ENCODE measurements around the gene IMP3. TPM values are rescaled to one million over a fixed set of nuclear protein-coding genes. Genes with fewer than 3 reads are reported as not detected.
"Not testable (repeated sequence)": the region's sequence is repeated elsewhere in the genome, so short reads cannot be mapped to it uniquely, and the experiment has no call there.

IMP3 gene, protein sequence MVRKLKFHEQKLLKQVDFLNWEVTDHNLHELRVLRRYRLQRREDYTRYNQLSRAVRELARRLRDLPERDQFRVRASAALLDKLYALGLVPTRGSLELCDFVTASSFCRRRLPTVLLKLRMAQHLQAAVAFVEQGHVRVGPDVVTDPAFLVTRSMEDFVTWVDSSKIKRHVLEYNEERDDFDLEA
- total RNA-seq = 100 to 1,000 TPM; 162 to 194 (median 170) TPM

- ATAC-seq (ENCODE audit: low FRiP score) (peak; percentile 97), DNase-seq (ENCODE audit: low spot score) (peak; percentile 70)
- TF ChIP-seq, protein P1, sequence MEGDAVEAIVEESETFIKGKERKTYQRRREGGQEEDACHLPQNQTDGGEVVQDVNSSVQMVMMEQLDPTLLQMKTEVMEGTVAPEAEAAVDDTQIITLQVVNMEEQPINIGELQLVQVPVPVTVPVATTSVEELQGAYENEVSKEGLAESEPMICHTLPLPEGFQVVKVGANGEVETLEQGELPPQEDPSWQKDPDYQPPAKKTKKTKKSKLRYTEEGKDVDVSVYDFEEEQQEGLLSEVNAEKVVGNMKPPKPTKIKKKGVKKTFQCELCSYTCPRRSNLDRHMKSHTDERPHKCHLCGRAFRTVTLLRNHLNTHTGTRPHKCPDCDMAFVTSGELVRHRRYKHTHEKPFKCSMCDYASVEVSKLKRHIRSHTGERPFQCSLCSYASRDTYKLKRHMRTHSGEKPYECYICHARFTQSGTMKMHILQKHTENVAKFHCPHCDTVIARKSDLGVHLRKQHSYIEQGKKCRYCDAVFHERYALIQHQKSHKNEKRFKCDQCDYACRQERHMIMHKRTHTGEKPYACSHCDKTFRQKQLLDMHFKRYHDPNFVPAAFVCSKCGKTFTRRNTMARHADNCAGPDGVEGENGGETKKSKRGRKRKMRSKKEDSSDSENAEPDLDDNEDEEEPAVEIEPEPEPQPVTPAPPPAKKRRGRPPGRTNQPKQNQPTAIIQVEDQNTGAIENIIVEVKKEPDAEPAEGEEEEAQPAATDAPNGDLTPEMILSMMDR (IDR thresholded peaks at IDR 0.05) = no peak
Observed at GRCh38 chr15:75639709-75640482, at the start of gene IMP3. TSS of gene IMP3 (minus strand) at chr15:75640224. CDS start at chr15:75640168, 56 bp downstream.

DNA sequence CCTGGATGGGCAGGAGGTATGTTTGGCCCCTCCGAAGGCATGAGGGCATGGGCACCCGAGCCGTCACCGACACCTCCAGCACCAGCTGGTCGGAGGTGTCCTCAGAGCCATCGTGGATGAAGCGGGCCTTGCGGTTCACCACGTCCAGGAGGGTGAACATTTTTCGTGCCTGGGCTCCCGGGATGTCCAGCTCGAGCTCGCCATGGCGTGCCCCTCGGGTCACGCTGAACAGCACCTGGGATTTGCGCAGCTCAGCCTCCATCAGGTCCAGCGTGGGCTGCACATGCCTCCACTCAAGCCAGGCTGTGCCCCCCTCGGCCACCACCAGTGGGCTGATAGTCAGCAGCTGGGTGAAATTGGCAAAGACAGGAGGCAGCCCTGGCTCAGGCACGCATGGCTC lies 49.4 kb upstream of the IMP3 start:
- not testable (repeated sequence) for ATAC-seq (ENCODE audit: low FRiP score); DNase-seq (ENCODE audit: low spot score)

- no peak for ATAC-seq (ENCODE audit: low FRiP score)
- TF ChIP-seq, protein P1 (IDR thresholded peaks at IDR 0.05) = no peak
- DNase-seq (ENCODE audit: low spot score) = no peak
Observed at GRCh38 chr15:75688831-75689230, 48.8 kb upstream of the IMP3 start.

- TF ChIP-seq, protein P1 (IDR thresholded peaks at IDR 0.05) = no peak
- ATAC-seq (ENCODE audit: low FRiP score) = no peak
- no peak for DNase-seq (ENCODE audit: low spot score)
Observed at GRCh38 chr15:75688278-75688557, 48.2 kb upstream of the IMP3 start.

- TF ChIP-seq, protein P1 (IDR thresholded peaks at IDR 0.05) = no peak
- DNase-seq (ENCODE audit: low spot score) (no peak), ATAC-seq (ENCODE audit: low FRiP score) (no peak)
Observed at GRCh38 chr15:75687486-75688277, 47.7 kb upstream of the IMP3 start.

GRCh38 chr15:75686212-75686642 lies 46.2 kb upstream of the IMP3 start:
- DNase-seq (ENCODE audit: low spot score) (peak; percentile 51), ATAC-seq (ENCODE audit: low FRiP score) (peak; percentile 72)

- DNase-seq (ENCODE audit: low spot score) (no peak), ATAC-seq (ENCODE audit: low FRiP score) (no peak)
- TF ChIP-seq, protein P1 (IDR thresholded peaks at IDR 0.05) = no peak
Observed at GRCh38 chr15:75685195-75685594, 45.2 kb upstream of the IMP3 start.
